ENCODE measurements around the gene TMEM255B. TPM values are rescaled to one million over a fixed set of nuclear protein-coding genes. Genes with fewer than 3 reads are reported as not detected.

Gene TMEM255B
- total RNA-seq, 1 experiment from 2014 or later: 2.8 TPM

GRCh38 chr13:113851826-113852535, 93.0 kb downstream of the TMEM255B start:
- Mint-ChIP-seq H3K4me3 (no peak overlapping the region), H3K27ac (no peak overlapping the region; a peak in 1 of 7 replicates), H3K36me3 (ENCODE audit: insufficient read depth in 1 of 3, low read depth in 3 of 3) (peaks cover 0 to 1% (median 0%) of the 10 kb centered on the region in 3 experiments; a peak in 2 of 7 replicates), H3K9me3 (no peaks in the 10 kb centered on the region), H3K27me3 (ENCODE audit: low read depth) (no peaks in the 10 kb centered on the region), H3K4me1 (peaks cover 17 to 23% of the 10 kb centered on the region in 2 experiments)
- Histone ChIP-seq H4K5ac (ENCODE audit: insufficient read length, low read depth, low read length) (no peak overlapping the region), H2BK20ac (ENCODE audit: low read depth, low read length, poor library complexity, severe bottlenecking) (no peak overlapping the region), H3K23ac (ENCODE audit: insufficient read length, low read depth, low read length) (no peak overlapping the region), H2AFZ (ENCODE audit: low read length) (no peak overlapping the region), H3K14ac (ENCODE audit: insufficient read depth, low read length) (no peak overlapping the region; the same call in 1 of the 2 replicates), H3K4me1 (ENCODE audit: insufficient read depth, low read length) (no peaks in the 10 kb centered on the region; the same call in 1 of the 2 replicates), H4K8ac (replicated peaks; ENCODE audit: insufficient read length, low read depth, low read length) (no peak overlapping the region), H3K56ac (ENCODE audit: insufficient read length, low read depth, low read length) (no peak overlapping the region), H2BK12ac (ENCODE audit: insufficient read length, low read depth, low read length) (no peak overlapping the region), H3K9ac (ENCODE audit: extremely low read depth, insufficient read length, low read length) (no peak overlapping the region), H4K20me1 (ENCODE audit: control insufficient read depth, insufficient read depth, insufficient read length) (no peaks in the 10 kb centered on the region), H3K4me2 (ENCODE audit: insufficient read depth, insufficient read length, low read length) (no peak overlapping the region), H3K79me1 (ENCODE audit: insufficient read depth, low read depth, low read length, poor library complexity, severe bottlenecking) (no peaks in the 10 kb centered on the region), H3T11ph (ENCODE audit: low read length) (no peak overlapping the region), H3K18ac (ENCODE audit: insufficient read length, low read depth, low read length) (no peak overlapping the region), H3K79me2 (ENCODE audit: insufficient read depth, low read length) (no peaks in the 10 kb centered on the region; the same call in 1 of the 2 replicates), H4K91ac (ENCODE audit: insufficient read length, low read depth, low read length) (no peak overlapping the region), H3K4ac (ENCODE audit: low read depth, low read length) (no peak overlapping the region), H2BK5ac (ENCODE audit: insufficient read length, low read length) (no peak overlapping the region), H3K27ac (ENCODE audit: insufficient read length, low read depth, low read length) (no peak overlapping the region), H2BK15ac (ENCODE audit: low read depth, low read length) (no peak overlapping the region), H3K23me2 (ENCODE audit: insufficient read length, low read depth, low read length, poor library complexity, severe bottlenecking) (no peaks in the 10 kb centered on the region), H3K9me3 (ENCODE audit: control insufficient read depth, low read depth, low read length) (no peaks in the 10 kb centered on the region), H2AK5ac (ENCODE audit: insufficient read length, low read length) (no peak overlapping the region), H2BK120ac (ENCODE audit: low read depth, low read length, poor library complexity, severe bottlenecking) (no peak overlapping the region), H3K27me3 (ENCODE audit: insufficient read depth, low read length) (no peaks in the 10 kb centered on the region)
- no CpG with 5 or more reads among the region's 23 CpGs for WGBS (ENCODE audit: extremely low coverage, insufficient read length, low lambda C conversion rate)
- TF ChIP-seq CTCF (conservative IDR thresholded peaks at IDR 0.05): no peak
- DNase-seq: peak; percentile 18

Measured in H9 (cell line).